Suprapubic skin (tissue), 4 donors: ENCODE results near the gene FAM171A1.
"Not testable (repeated sequence)": the region's sequence is repeated elsewhere in the genome, so short reads cannot be mapped to it uniquely, and the experiment has no call there.

Source experiments
- EP300 ChIP-seq: sonication (generic); formaldehyde crosslinking; IDR thresholded peaks from one replicate; pipeline ENCODE4 v1.6.1; 2017; ENCODE audit warnings: antibody characterized with exemption
- POLR2A ChIP-seq, 2 donors: fragments of 450-650 bp; IDR thresholded peaks; one replicate each; pipeline ENCODE4 v1.6.1; 2017; ENCODE audit warnings: antibody characterized with exemption in 2 of 2, mild to moderate bottlenecking in 2 of 2, moderate library complexity in 2 of 2
- POLR2AphosphoS5 ChIP-seq, 3 donors: sonication (generic); formaldehyde crosslinking; IDR thresholded peaks; one replicate each; pipeline ENCODE4 v1.6.1; 2017; ENCODE audit warnings: antibody characterized with exemption in 3 of 3
- TF ChIP-seq, protein P1 (sequence below), 2 donors: fragments of 200-600 bp in 1 of 2; fragments of 450-650 bp in 1 of 2; sonication (generic) in 1 of 2; IDR thresholded peaks; one replicate each; pipeline ENCODE4 v1.5.1; 2016 to 2019; ENCODE audit warnings: antibody characterized with exemption in 2 of 2, mild to moderate bottlenecking in 1 of 2, moderate library complexity in 1 of 2

DNA sequence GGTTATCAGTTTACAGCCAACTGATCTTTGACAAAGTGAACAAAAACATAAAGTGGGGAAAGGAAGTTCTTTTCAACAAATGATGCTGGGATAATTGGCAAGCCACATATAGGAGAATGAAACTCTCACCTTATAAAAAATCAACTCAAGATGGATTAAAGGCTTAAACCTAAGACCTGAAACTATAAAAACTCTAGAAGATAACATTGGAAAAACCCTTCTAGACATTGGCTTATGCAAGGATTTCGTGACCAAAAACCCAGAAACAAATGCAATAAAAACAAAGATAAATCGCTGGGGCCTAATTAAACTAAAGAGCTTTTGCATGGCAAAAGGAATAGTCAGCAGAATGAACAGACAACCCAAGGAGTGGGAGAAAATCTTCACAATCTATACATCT lies 38.3 kb upstream of the FAM171A1 start:
- TF ChIP-seq, protein P1, sequence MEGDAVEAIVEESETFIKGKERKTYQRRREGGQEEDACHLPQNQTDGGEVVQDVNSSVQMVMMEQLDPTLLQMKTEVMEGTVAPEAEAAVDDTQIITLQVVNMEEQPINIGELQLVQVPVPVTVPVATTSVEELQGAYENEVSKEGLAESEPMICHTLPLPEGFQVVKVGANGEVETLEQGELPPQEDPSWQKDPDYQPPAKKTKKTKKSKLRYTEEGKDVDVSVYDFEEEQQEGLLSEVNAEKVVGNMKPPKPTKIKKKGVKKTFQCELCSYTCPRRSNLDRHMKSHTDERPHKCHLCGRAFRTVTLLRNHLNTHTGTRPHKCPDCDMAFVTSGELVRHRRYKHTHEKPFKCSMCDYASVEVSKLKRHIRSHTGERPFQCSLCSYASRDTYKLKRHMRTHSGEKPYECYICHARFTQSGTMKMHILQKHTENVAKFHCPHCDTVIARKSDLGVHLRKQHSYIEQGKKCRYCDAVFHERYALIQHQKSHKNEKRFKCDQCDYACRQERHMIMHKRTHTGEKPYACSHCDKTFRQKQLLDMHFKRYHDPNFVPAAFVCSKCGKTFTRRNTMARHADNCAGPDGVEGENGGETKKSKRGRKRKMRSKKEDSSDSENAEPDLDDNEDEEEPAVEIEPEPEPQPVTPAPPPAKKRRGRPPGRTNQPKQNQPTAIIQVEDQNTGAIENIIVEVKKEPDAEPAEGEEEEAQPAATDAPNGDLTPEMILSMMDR (IDR thresholded peaks at IDR 0.05), result not testable (repeated sequence)
- TF ChIP-seq POLR2AphosphoS5 (IDR thresholded peaks at IDR 0.05); EP300; POLR2A (IDR thresholded peaks at IDR 0.05): not testable (repeated sequence)
